Measurements from ENCODE around the gene RAB11FIP4. TPM values are rescaled to one million over a fixed set of nuclear protein-coding genes. Genes with fewer than 3 reads are reported as not detected.

RAB11FIP4 gene
- total and polyA plus RNA-seq, 2 donors (not counting 1 experiment from before 2014, with no cell fraction given): 17.0 to 70.5 TPM

DNA sequence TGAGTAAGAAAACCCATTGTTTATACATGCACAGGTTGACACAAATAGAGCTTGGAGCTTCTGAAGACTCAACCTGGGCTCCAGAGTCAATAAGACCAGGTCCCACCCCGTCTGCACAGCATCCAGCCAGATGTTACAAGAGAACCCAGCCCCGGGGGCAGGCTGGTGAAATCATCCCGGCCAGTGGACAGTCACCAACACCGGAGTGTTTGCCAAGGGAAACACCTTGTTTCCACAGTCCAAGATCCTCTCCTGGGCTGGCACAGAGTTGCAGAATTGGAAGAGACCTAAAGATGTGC lies 90.3 kb downstream of the RAB11FIP4 start:
- H3K9ac ChIP-seq (ENCODE audit: low read length): no peak overlapping the region
- POLR2A ChIA-PET: no interaction called here
- ATAC-seq (ENCODE audit: low read depth) (no peak), DNase-seq (no peak)
- Mint-ChIP-seq H3K4me1 (peaks cover 3% of the 10 kb centered on the region), H3K4me3 (no peak overlapping the region), H3K27me3 (no peaks in the 10 kb centered on the region), H3K9me3 (ENCODE audit: insufficient read depth) (no peaks in the 10 kb centered on the region), H3K27ac (no peak overlapping the region)
- H4K20me1 ChIP-seq (ENCODE audit: control insufficient read depth, insufficient read depth, low read length, poor library complexity, severe bottlenecking): no peaks in the 10 kb centered on the region
- H3K27ac ChIP-seq (ENCODE audit: low read length in 2 of 2): no peak overlapping the region
- H3K9me3 ChIP-seq (ENCODE audit: control extremely low read depth in 1 of 3, control insufficient read depth in 2 of 3, insufficient read depth in 1 of 3, low read length in 2 of 3): no peaks in the 10 kb centered on the region
- H3K79me2 ChIP-seq (ENCODE audit: control insufficient read depth, insufficient read depth, low read length): no peaks in the 10 kb centered on the region
- H3K36me3 ChIP-seq (replicated peaks in 1 of 2; ENCODE audit: control extremely low read depth in 1 of 2, control insufficient read depth in 1 of 2, extremely low read depth in 1 of 2, insufficient read depth in 2 of 2, low read length in 1 of 2): no peaks in the 10 kb centered on the region
- intact Hi-C loops (cut with micrococcal nuclease): no loop called here
- CTCF ChIA-PET: interaction anchor here (0.9 kb wide), 1 partner anchor 29 kb away, joined by 3 read pairs; no protein-coding TSS in a partner anchor
- H3K4me1 ChIP-seq (ENCODE audit: control insufficient read depth in 2 of 2, insufficient read depth in 2 of 2, low read length in 2 of 2): peaks cover 3% of the 10 kb centered on the region in 2 donors
- no peak overlapping the region for H2AFZ ChIP-seq (ENCODE audit: insufficient read depth, low read depth, low read length, poor library complexity, severe bottlenecking)
- no peak overlapping the region for H3K4me3 ChIP-seq (ENCODE audit: control extremely low read depth in 1 of 5, extremely low read depth in 1 of 5, insufficient read depth in 1 of 5, low read depth in 2 of 5, low read length in 4 of 5)
- H3K4me2 ChIP-seq (replicated peaks; ENCODE audit: low read depth, low read length, poor library complexity, severe bottlenecking): no peak overlapping the region
- no peaks in the 10 kb centered on the region for H3K27me3 ChIP-seq (replicated peaks in 1 of 4; ENCODE audit: control extremely low read depth in 1 of 4, control insufficient read depth in 3 of 4, insufficient read depth in 4 of 4, low read length in 3 of 4)
- 90% methylated on average over 4 of the region's 4 CpGs for WGBS (ENCODE audit: insufficient coverage)
- TF ChIP-seq, protein P1, sequence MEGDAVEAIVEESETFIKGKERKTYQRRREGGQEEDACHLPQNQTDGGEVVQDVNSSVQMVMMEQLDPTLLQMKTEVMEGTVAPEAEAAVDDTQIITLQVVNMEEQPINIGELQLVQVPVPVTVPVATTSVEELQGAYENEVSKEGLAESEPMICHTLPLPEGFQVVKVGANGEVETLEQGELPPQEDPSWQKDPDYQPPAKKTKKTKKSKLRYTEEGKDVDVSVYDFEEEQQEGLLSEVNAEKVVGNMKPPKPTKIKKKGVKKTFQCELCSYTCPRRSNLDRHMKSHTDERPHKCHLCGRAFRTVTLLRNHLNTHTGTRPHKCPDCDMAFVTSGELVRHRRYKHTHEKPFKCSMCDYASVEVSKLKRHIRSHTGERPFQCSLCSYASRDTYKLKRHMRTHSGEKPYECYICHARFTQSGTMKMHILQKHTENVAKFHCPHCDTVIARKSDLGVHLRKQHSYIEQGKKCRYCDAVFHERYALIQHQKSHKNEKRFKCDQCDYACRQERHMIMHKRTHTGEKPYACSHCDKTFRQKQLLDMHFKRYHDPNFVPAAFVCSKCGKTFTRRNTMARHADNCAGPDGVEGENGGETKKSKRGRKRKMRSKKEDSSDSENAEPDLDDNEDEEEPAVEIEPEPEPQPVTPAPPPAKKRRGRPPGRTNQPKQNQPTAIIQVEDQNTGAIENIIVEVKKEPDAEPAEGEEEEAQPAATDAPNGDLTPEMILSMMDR (IDR thresholded peaks at IDR 0.05): no peak
- no peak for TF ChIP-seq EZH2 (IDR thresholded peaks at IDR 0.05; ENCODE audit: borderline replicate concordance, insufficient read depth, low read depth, low read length, poor library complexity, severe bottlenecking)

DNA sequence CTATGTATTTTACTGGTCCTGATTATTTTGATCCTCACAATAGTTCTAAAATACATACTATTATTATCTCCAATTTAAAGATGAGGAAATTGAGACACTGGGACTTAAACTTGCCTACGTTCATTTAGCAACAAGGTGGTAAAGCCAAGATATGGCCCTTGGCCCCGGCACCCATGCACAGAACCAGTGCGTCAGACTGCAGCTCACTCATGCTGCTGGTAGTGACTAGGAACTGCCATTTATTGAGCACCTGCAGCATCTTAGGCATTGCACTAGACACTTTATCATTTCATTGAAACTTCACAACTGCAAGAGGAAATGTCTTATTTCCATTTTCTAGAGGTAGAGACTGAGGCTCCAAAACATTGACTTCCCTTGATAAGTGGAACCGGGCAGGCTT lies 93.3 kb downstream of the RAB11FIP4 start:
- no peak overlapping the region for H2AFZ ChIP-seq (ENCODE audit: insufficient read depth, low read depth, low read length, poor library complexity, severe bottlenecking)
- intact Hi-C loops (cut with micrococcal nuclease): no loop called here
- DNase-seq (no peak), ATAC-seq (ENCODE audit: low read depth) (no peak)
- WGBS (ENCODE audit: insufficient coverage): 100% methylated on average over 3 of the region's 4 CpGs
- ChIA-PET CTCF (interaction anchor here (0.7 to 3.7 kb wide), 3 partner anchors 9 to 40 kb away, joined by 3 to 27 read pairs (median 4); no protein-coding TSS in a partner anchor), POLR2A (no interaction called here)
- Mint-ChIP-seq H3K9me3 (ENCODE audit: insufficient read depth) (no peaks in the 10 kb centered on the region), H3K27me3 (no peaks in the 10 kb centered on the region), H3K4me3 (no peak overlapping the region), H3K4me1 (peaks cover 23% of the 10 kb centered on the region), H3K27ac (no peak overlapping the region)
- H3K79me2 ChIP-seq (ENCODE audit: control insufficient read depth, insufficient read depth, low read length): peaks cover 17% of the 10 kb centered on the region
- H3K27me3 ChIP-seq (replicated peaks in 1 of 4; ENCODE audit: control extremely low read depth in 1 of 4, control insufficient read depth in 3 of 4, insufficient read depth in 4 of 4, low read length in 3 of 4): no peaks in the 10 kb centered on the region
- no peak overlapping the region for H3K27ac ChIP-seq (ENCODE audit: low read length in 2 of 2)
- H3K4me1 ChIP-seq (ENCODE audit: control insufficient read depth in 2 of 2, insufficient read depth in 2 of 2, low read length in 2 of 2): peaks cover 20 to 25% of the 10 kb centered on the region in 2 donors
- H3K36me3 ChIP-seq (replicated peaks in 1 of 2; ENCODE audit: control extremely low read depth in 1 of 2, control insufficient read depth in 1 of 2, extremely low read depth in 1 of 2, insufficient read depth in 2 of 2, low read length in 1 of 2): no peaks in the 10 kb centered on the region
- H3K9me3 ChIP-seq (ENCODE audit: control extremely low read depth in 1 of 3, control insufficient read depth in 2 of 3, insufficient read depth in 1 of 3, low read length in 2 of 3): no peaks in the 10 kb centered on the region
- H3K4me3 ChIP-seq (ENCODE audit: control extremely low read depth in 1 of 5, extremely low read depth in 1 of 5, insufficient read depth in 1 of 5, low read depth in 2 of 5, low read length in 4 of 5): no peak overlapping the region
- peaks cover 16% of the 10 kb centered on the region for H4K20me1 ChIP-seq (ENCODE audit: control insufficient read depth, insufficient read depth, low read length, poor library complexity, severe bottlenecking)
- H3K4me2 ChIP-seq (replicated peaks; ENCODE audit: low read depth, low read length, poor library complexity, severe bottlenecking): no peak overlapping the region
- TF ChIP-seq, protein P1 (IDR thresholded peaks at IDR 0.05): no peak
- no peak for TF ChIP-seq EZH2 (IDR thresholded peaks at IDR 0.05; ENCODE audit: borderline replicate concordance, insufficient read depth, low read depth, low read length, poor library complexity, severe bottlenecking)
- H3K9ac ChIP-seq (ENCODE audit: low read length): no peak overlapping the region
